Heart left ventricle (tissue), 13 donors: Measurements from ENCODE around the gene CLPTM1.

Source experiments
- POLR2A ChIP-seq, 2 donors: fragments of 450-650 bp; IDR thresholded peaks; one replicate each; pipeline ENCODE4 v1.6.1; 2017; ENCODE audit warnings: antibody characterized with exemption in 2 of 2, mild to moderate bottlenecking in 2 of 2, moderate library complexity in 2 of 2
- TF ChIP-seq, protein P1 (sequence below), 12 donors: fragments of 200-600 bp; sonication (generic) in 4 of 12; IDR thresholded peaks; one replicate each; pipeline versions ENCODE4 v1.5.0 to v1.8.0; 2018 to 2022; ENCODE audit warnings: antibody characterized with exemption in 12 of 12, mild to moderate bottlenecking in 5 of 12
- donor health status: ischemic (EF 13 %, LVEDD 7.1; RV severe dilation, severe dysfunction).
- donor health status: DM: no; HTN: yes; CAD: no.
- donor health status: DM: no; HTN: no; CAD: no.
- donor health status: ischemic (EF 25% LVEDD 6.9; RV normal size, moderate dysfunction).
- donor health status: ischemic (EF 25% LVEDD 5.7; RV mildly dilated, moderate dysfunction).
- donor health status: ischemic (EF 35%, LVEDD 5.7; RV mildly dilated, moderate dysfunction).
- donor health status: nonischemic (EF 11% LVEDD 7.7; RV severe dilation, severe dysfunction).
- donor health status: DM: yes; HTN: yes; CAD: no.
- donor health status: PGD.
- donor health status: ischemic (EF 29% LVEDD 5.4; RV normal size, mild dysfunction).
- donor health status: nonischemic (EF 23%, LVEDD 6.1; RV moderate dilation, normal function).

GRCh38 chr19:45021971-45022370 is 66.8 kb downstream of the CLPTM1 start:
- TF ChIP-seq, protein P1, sequence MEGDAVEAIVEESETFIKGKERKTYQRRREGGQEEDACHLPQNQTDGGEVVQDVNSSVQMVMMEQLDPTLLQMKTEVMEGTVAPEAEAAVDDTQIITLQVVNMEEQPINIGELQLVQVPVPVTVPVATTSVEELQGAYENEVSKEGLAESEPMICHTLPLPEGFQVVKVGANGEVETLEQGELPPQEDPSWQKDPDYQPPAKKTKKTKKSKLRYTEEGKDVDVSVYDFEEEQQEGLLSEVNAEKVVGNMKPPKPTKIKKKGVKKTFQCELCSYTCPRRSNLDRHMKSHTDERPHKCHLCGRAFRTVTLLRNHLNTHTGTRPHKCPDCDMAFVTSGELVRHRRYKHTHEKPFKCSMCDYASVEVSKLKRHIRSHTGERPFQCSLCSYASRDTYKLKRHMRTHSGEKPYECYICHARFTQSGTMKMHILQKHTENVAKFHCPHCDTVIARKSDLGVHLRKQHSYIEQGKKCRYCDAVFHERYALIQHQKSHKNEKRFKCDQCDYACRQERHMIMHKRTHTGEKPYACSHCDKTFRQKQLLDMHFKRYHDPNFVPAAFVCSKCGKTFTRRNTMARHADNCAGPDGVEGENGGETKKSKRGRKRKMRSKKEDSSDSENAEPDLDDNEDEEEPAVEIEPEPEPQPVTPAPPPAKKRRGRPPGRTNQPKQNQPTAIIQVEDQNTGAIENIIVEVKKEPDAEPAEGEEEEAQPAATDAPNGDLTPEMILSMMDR (IDR thresholded peaks at IDR 0.05) = no peak
- no peak for TF ChIP-seq POLR2A (IDR thresholded peaks at IDR 0.05)
